Esophagus muscularis mucosa (tissue), 4 donors: ENCODE measurements around the gene STAP2. TPM values are rescaled to one million over a fixed set of nuclear protein-coding genes. Genes with fewer than 3 reads are reported as not detected.

ENCODE experiments used
- DNase-seq: peaks from one replicate; pipeline ENCODE4 v3.0.0-alpha.2; 2017; ENCODE audit errors: extremely low spot score
- H3K27ac ChIP-seq, 4 donors: fragments of 200-600 bp; sonication (generic); replicated peaks in 1 of 4; 1 replicate in 3 of 4; 2 replicates in 1 of 4; pipeline ENCODE4 v1.5.1; 2016 to 2019; ENCODE audit warnings: mild to moderate bottlenecking in 1 of 4
- H3K27me3 ChIP-seq, 4 donors: fragments of 200-600 bp; sonication (generic); one replicate each; pipeline versions ENCODE4 v1.5.1 to v1.6.0; 2016 to 2019
- H3K36me3 ChIP-seq, 4 donors: fragments of 200-600 bp; sonication (generic); one replicate each; pipeline ENCODE4 v1.5.1; 2016 to 2019
- H3K4me1 ChIP-seq, 4 donors: fragments of 200-600 bp; sonication (generic); one replicate each; pipeline ENCODE4 v1.5.1; 2016 to 2019
- H3K4me3 ChIP-seq, 4 donors: fragments of 200-600 bp; sonication (generic); 1 replicate in 2 of 4; 2 replicates in 2 of 4; pipeline ENCODE4 v1.5.1; 2016 to 2019; ENCODE audit warnings: mild to moderate bottlenecking in 4 of 4, moderate library complexity in 1 of 4
- H3K9me3 ChIP-seq, 4 donors: fragments of 200-600 bp; sonication (generic); 1 replicate in 3 of 4; 2 replicates in 1 of 4; pipeline ENCODE4 v1.5.1; 2016 to 2019
- CTCF ChIP-seq, 3 experiments: fragments of 200-600 bp in 2 of 3; fragments of 450-650 bp in 1 of 3; sonication (generic) in 2 of 3; IDR thresholded peaks; one replicate each; pipeline ENCODE4 v1.5.1; 2017 to 2019; ENCODE audit warnings: antibody characterized with exemption in 3 of 3, mild to moderate bottlenecking in 2 of 3, moderate library complexity in 1 of 3
- EP300 ChIP-seq: sonication (generic); formaldehyde crosslinking; IDR thresholded peaks from one replicate; pipeline ENCODE4 v1.6.1; 2017; ENCODE audit warnings: antibody characterized with exemption
- POLR2A ChIP-seq: fragments of 450-650 bp; IDR thresholded peaks from one replicate; pipeline ENCODE4 v1.6.1; 2017; ENCODE audit warnings: antibody characterized with exemption, moderate library complexity, mild to moderate bottlenecking, low read depth
- POLR2AphosphoS5 ChIP-seq, 2 donors: sonication (generic); formaldehyde crosslinking; IDR thresholded peaks; one replicate each; pipeline ENCODE4 v1.6.1; 2017; ENCODE audit warnings: antibody characterized with exemption in 2 of 2
- WGBS: methylation state at CpG from one replicate; pipeline ENCODE4 v1.1.5; 2018; 5-methylcytosine and 5-hydroxymethylcytosine counted together
- intact Hi-C: fragments of 100-400 bp; cut with DNase I; formaldehyde crosslinking; loops from one replicate; pipeline ENCODE4 v1.15.1; 2023
- total RNA-seq, 4 donors: library from RNA; depleted of rRNA; stranded (reverse); fragments of >200 nt; gene quantifications; one replicate each; pipeline versions ENCODE4 v1.1.0 to v1.2.1, GENCODE V29; 2016

STAP2 gene
- total RNA-seq, 4 donors from 2014 or later = 0.52 to 3.3 (median 1.7) TPM; not detected in 1

GRCh38 chr19:4327252-4327876 lies 11.3 kb downstream of the STAP2 start:
- peaks cover 20 to 30% (median 26%) of the 10 kb centered on the region in 4 donors for H3K4me1 ChIP-seq
- 5% methylated on average over 7 of the region's 30 CpGs for WGBS
- no peak for DNase-seq
- H3K4me3 ChIP-seq = peak overlapping the region; percentile 36 to 63 (median 55)
- H3K9me3 ChIP-seq = peaks cover 0 to 5% (median 0%) of the 10 kb centered on the region in 4 donors
- no peaks in the 10 kb centered on the region for H3K36me3 ChIP-seq
- intact Hi-C loops = no loop called here
- peaks cover 0 to 47% (median 7%) of the 10 kb centered on the region in 4 donors for H3K27me3 ChIP-seq
- H3K27ac ChIP-seq = peak overlapping the region in 2 of 4 donors; percentile 42 to 57
- TF ChIP-seq EP300 = no peak
- TF ChIP-seq CTCF (IDR thresholded peaks at IDR 0.05) = no peak
- no peak for TF ChIP-seq POLR2A
- TF ChIP-seq POLR2AphosphoS5 (IDR thresholded peaks at IDR 0.05) = no peak

GRCh38 chr19:4326837-4327251 lies 11.8 kb downstream of the STAP2 start:
- no peak overlapping the region for H3K27ac ChIP-seq
- H3K4me1 ChIP-seq = peaks cover 20 to 30% (median 26%) of the 10 kb centered on the region in 4 donors
- TF ChIP-seq POLR2AphosphoS5 (IDR thresholded peaks at IDR 0.05) (no peak), POLR2A (no peak), EP300 (no peak), CTCF (IDR thresholded peaks at IDR 0.05) (no peak)
- WGBS = no CpG with 5 or more reads among the region's 33 CpGs
- no peaks in the 10 kb centered on the region for H3K36me3 ChIP-seq
- H3K9me3 ChIP-seq = peaks cover 0 to 9% (median 0%) of the 10 kb centered on the region in 4 donors
- DNase-seq = no peak
- intact Hi-C loops = no loop called here
- H3K27me3 ChIP-seq = peaks cover 0 to 47% (median 7%) of the 10 kb centered on the region in 4 donors
- peak overlapping the region; percentile 36 to 63 (median 55) for H3K4me3 ChIP-seq

- 63% methylated on average over 11 of the region's 13 CpGs for WGBS
- intact Hi-C loops = no loop called here
- Histone ChIP-seq H3K27ac (no peak overlapping the region), H3K4me1 (peaks cover 20 to 30% (median 26%) of the 10 kb centered on the region in 4 donors), H3K36me3 (no peaks in the 10 kb centered on the region), H3K4me3 (peak overlapping the region in 1 of 4 donors; percentile 55), H3K9me3 (peaks cover 0 to 9% (median 0%) of the 10 kb centered on the region in 4 donors), H3K27me3 (peaks cover 0 to 47% (median 7%) of the 10 kb centered on the region in 4 donors)
- no peak for DNase-seq
- no peak for TF ChIP-seq POLR2AphosphoS5 (IDR thresholded peaks at IDR 0.05)
- TF ChIP-seq POLR2A = no peak
- no peak for TF ChIP-seq EP300
- TF ChIP-seq CTCF (IDR thresholded peaks at IDR 0.05) = no peak
Measured at GRCh38 chr19:4326215-4326836, 12.3 kb downstream of the STAP2 start.

- 77% methylated on average over 12 of the region's 12 CpGs for WGBS
- no peaks in the 10 kb centered on the region for H3K36me3 ChIP-seq
- no peak for DNase-seq
- no peak for TF ChIP-seq POLR2AphosphoS5 (IDR thresholded peaks at IDR 0.05)
- no peak for TF ChIP-seq EP300
- no peak for TF ChIP-seq CTCF (IDR thresholded peaks at IDR 0.05)
- no peak for TF ChIP-seq POLR2A
- no peak overlapping the region for H3K27ac ChIP-seq
- H3K4me3 ChIP-seq = no peak overlapping the region
- H3K9me3 ChIP-seq = peaks cover 0 to 9% (median 0%) of the 10 kb centered on the region in 4 donors
- intact Hi-C loops = no loop called here
- peaks cover 0 to 43% (median 7%) of the 10 kb centered on the region in 4 donors for H3K27me3 ChIP-seq
- peaks cover 20 to 28% (median 25%) of the 10 kb centered on the region in 4 donors for H3K4me1 ChIP-seq
Measured at GRCh38 chr19:4324228-4324627, 14.4 kb downstream of the STAP2 start.
